OCI-LY1 (cell line): Measurements from ENCODE around the gene GNAI2.

Experiments
- EZH2 ChIP-seq: fragments of 200-600 bp; sonication (generic), shearing (Covaris generic); IDR thresholded peaks from 2 replicates; pipeline ENCODE4 v1.8.0; 2017; ENCODE audit warnings: borderline replicate concordance, mixed run types, mild to moderate bottlenecking, antibody characterized with exemption, low read length, moderate library complexity, mixed read lengths
- TF ChIP-seq, protein P1 (sequence below): fragments of 200-600 bp; sonication (generic), shearing (Covaris generic); IDR thresholded peaks from 2 replicates; pipeline ENCODE4 v1.5.1; 2017; ENCODE audit warnings: mild to moderate bottlenecking, antibody characterized with exemption, low read length, moderate library complexity, mixed read lengths

DNA sequence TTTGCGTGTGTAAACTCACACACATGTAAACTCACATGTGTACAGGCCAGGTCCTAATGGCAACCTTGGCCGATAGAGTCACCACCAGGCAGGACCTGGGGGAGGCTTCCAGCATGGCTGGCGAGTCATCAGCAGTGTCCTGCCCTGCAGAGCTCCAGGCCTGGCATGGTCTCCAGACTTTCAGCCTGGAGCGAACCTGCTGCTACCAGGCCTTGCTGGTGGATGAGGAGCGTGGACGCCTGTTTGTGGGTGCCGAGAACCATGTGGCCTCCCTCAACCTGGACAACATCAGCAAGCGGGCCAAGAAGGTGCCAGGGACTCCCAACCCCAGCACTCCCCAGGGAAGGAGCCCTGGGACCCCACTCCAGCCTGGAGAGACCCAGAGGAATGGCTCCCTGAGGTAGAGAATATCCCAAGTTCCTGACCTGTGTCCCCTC lies 34.0 kb downstream of the GNAI2 start:
- TF ChIP-seq, protein P1, sequence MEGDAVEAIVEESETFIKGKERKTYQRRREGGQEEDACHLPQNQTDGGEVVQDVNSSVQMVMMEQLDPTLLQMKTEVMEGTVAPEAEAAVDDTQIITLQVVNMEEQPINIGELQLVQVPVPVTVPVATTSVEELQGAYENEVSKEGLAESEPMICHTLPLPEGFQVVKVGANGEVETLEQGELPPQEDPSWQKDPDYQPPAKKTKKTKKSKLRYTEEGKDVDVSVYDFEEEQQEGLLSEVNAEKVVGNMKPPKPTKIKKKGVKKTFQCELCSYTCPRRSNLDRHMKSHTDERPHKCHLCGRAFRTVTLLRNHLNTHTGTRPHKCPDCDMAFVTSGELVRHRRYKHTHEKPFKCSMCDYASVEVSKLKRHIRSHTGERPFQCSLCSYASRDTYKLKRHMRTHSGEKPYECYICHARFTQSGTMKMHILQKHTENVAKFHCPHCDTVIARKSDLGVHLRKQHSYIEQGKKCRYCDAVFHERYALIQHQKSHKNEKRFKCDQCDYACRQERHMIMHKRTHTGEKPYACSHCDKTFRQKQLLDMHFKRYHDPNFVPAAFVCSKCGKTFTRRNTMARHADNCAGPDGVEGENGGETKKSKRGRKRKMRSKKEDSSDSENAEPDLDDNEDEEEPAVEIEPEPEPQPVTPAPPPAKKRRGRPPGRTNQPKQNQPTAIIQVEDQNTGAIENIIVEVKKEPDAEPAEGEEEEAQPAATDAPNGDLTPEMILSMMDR, result no peak
- TF ChIP-seq EZH2, result no peak
